A673 (cell line): Measurements from ENCODE around the gene SIGLEC9. TPM values are rescaled to one million over a fixed set of nuclear protein-coding genes. Genes with fewer than 3 reads are reported as not detected.
A peak's percentile ranks its signal among the peaks of the same experiment; 100 is the strongest.

Source experiments
- BruUV-seq: library from RNA; stranded (reverse); fragments of 400-500 nt; replicated peaks from 2 replicates; lab custom pipeline; 2021; lab: Mats Ljungman, UMichigan
- CTCF ChIA-PET: fragments of 300-600 bp; sonication (Branson Sonifier 250); formaldehyde crosslinking; loops from one replicate; lab custom pipeline; 2022; ENCODE audit warnings: antibody characterized with exemption; lab: Charles Lee
- POLR2A ChIA-PET: fragments of 300-600 bp; sonication (Branson Sonifier 250); formaldehyde crosslinking; loops from one replicate; lab custom pipeline; 2022; ENCODE audit warnings: antibody characterized with exemption; ENCODE audit not compliant: low non-redundant PET; lab: Charles Lee
- DNase-seq: peaks from one replicate; pipeline ENCODE4 v3.0.0-alpha.2; 2015; ENCODE audit warnings: low spot score
- H3K27ac ChIP-seq: fragments of 200-600 bp; sonication (generic); 2 replicates; pipeline ENCODE4 v1.5.1; 2016; ENCODE audit warnings: mixed run types, low read depth, mild to moderate bottlenecking, mixed read lengths, antibody characterized with exemption, low read length; ENCODE audit not compliant: poor library complexity, severe bottlenecking
- H3K27me3 ChIP-seq: fragments of 200-600 bp; sonication (generic); replicated peaks from 2 replicates; pipeline ENCODE4 v1.6.1; 2017; ENCODE audit warnings: mixed run types, low read depth, mild to moderate bottlenecking, mixed read lengths, antibody characterized with exemption, low read length; ENCODE audit not compliant: insufficient read depth, poor library complexity
- H3K36me3 ChIP-seq: fragments of 200-600 bp; sonication (generic); 2 replicates; pipeline ENCODE4 v1.6.1; 2016; ENCODE audit warnings: mixed run types, mild to moderate bottlenecking, mixed read lengths, antibody characterized with exemption, low read length; ENCODE audit not compliant: insufficient read depth, poor library complexity, severe bottlenecking
- H3K4me1 ChIP-seq: fragments of 200-600 bp; sonication (generic); 2 replicates; pipeline ENCODE4 v1.6.1; 2017; ENCODE audit warnings: mixed run types, mild to moderate bottlenecking, mixed read lengths, antibody characterized with exemption, low read length; ENCODE audit not compliant: insufficient read depth, poor library complexity, severe bottlenecking
- H3K4me3 ChIP-seq: fragments of 200-600 bp; sonication (generic); 2 replicates; pipeline ENCODE4 v1.5.1; 2016; ENCODE audit warnings: low read depth, mixed run types, mild to moderate bottlenecking, mixed read lengths, low read length; ENCODE audit not compliant: poor library complexity, severe bottlenecking
- H3K9me3 ChIP-seq: fragments of 200-600 bp; sonication (generic); 2 replicates; pipeline ENCODE4 v1.6.1; 2016; ENCODE audit warnings: mixed run types, low read depth, mild to moderate bottlenecking, mixed read lengths, antibody characterized with exemption, low read length; ENCODE audit not compliant: poor library complexity, severe bottlenecking
- CTCF ChIP-seq: fragments of 300-800, 200-600 bp; sonication (generic); conservative IDR thresholded peaks from 2 replicates; pipeline ENCODE4 v1.5.1; 2017; ENCODE audit warnings: low read depth, mild to moderate bottlenecking, antibody characterized with exemption, low read length, moderate library complexity, mixed read lengths
- EZH2 ChIP-seq: fragments of 200-600 bp; sonication (generic); IDR thresholded peaks from 2 replicates; pipeline ENCODE4 v1.6.1; 2017; ENCODE audit warnings: borderline replicate concordance, low read depth, mild to moderate bottlenecking, mixed read lengths, antibody characterized with exemption, low read length; ENCODE audit not compliant: poor library complexity, severe bottlenecking
- intact Hi-C: fragments of 100-400 bp; cut with micrococcal nuclease; formaldehyde crosslinking; loops from one replicate; pipeline ENCODE4 v1.10.0; 2022; ENCODE audit not compliant: unreplicated experiment
- total RNA-seq: library from RNA; stranded (reverse); gene quantifications from 2 replicates; pipeline ENCODE4 v1.2.3, GENCODE V29; 2021

SIGLEC9 gene
- total RNA-seq, 1 experiment from 2014 or later: not detected

GRCh38 chr19:51108805-51109146, 15.9 kb upstream of the SIGLEC9 start:
- TF ChIP-seq CTCF (no peak), EZH2 (no peak)
- Histone ChIP-seq H3K27ac (no peak overlapping the region), H3K9me3 (no peaks in the 10 kb centered on the region), H3K4me3 (peak overlapping the region; percentile 82), H3K4me1 (peaks cover 7% of the 10 kb centered on the region), H3K27me3 (peaks cover 13% of the 10 kb centered on the region), H3K36me3 (no peaks in the 10 kb centered on the region)
- DNase-seq: no peak
- intact Hi-C loops: no loop called here
- ChIA-PET POLR2A (interaction anchor here (0.6 kb wide), 1 partner anchor 83 kb away, joined by 6 read pairs; no protein-coding TSS in a partner anchor), CTCF (no interaction called here)
- no TSS peak for BruUV-seq

- CTCF ChIA-PET: no interaction called here
- Histone ChIP-seq H3K27ac (no peak overlapping the region), H3K36me3 (no peaks in the 10 kb centered on the region)
These were observed 14.1 kb upstream of the SIGLEC9 start for GRCh38 chr19:51110666-51110971.

GRCh38 chr19:51111606-51112005, 13.1 kb upstream of the SIGLEC9 start:
- BruUV-seq: no TSS peak
- Histone ChIP-seq H3K4me3 (no peak overlapping the region), H3K27me3 (peaks cover 25% of the 10 kb centered on the region), H3K4me1 (peaks cover 7% of the 10 kb centered on the region), H3K27ac (no peak overlapping the region), H3K36me3 (no peaks in the 10 kb centered on the region), H3K9me3 (no peaks in the 10 kb centered on the region)
- TF ChIP-seq EZH2 (no peak), CTCF (0 out of 2 replicates have a peak, but pooled peaks have one; percentile 10)
- ChIA-PET POLR2A (no interaction called here), CTCF (no interaction called here)
- intact Hi-C loops: no loop called here
- DNase-seq: no peak

More at GRCh38 chr19:51110666-51110971, 14.1 kb upstream of the SIGLEC9 start:
- Histone ChIP-seq H3K9me3 (no peaks in the 10 kb centered on the region), H3K27me3 (peaks cover 21% of the 10 kb centered on the region), H3K4me3 (no peak overlapping the region), H3K4me1 (peaks cover 7% of the 10 kb centered on the region)
- BruUV-seq: no TSS peak
- POLR2A ChIA-PET: no interaction called here
- intact Hi-C loops: no loop called here
- no peak for DNase-seq
- TF ChIP-seq CTCF (no peak), EZH2 (no peak)
